IMR-90 (cell line): ENCODE data around the gene CUL3. TPM values are rescaled to one million over a fixed set of nuclear protein-coding genes. Genes with fewer than 3 reads are reported as not detected.

Experiments
- ATAC-seq: fragments of 200-7000 bp; cut with Tn5 transposase; 2 replicates; pipeline ENCODE4 v1.9.1; 2020; ENCODE audit warnings: low read depth, mild to moderate bottlenecking, moderate library complexity
- BruUV-seq: library from RNA; stranded (reverse); fragments of 400-500 nt; replicated peaks from 2 replicates; lab custom pipeline; 2021; lab: Mats Ljungman, UMichigan
- CTCF ChIA-PET: fragments of 300-600 bp; formaldehyde crosslinking; extraction: SDS; loops from one replicate; lab custom pipeline; 2021; ENCODE audit warnings: antibody characterized with exemption; lab: Yijun Ruan, JAX
- POLR2A ChIA-PET: fragments of 300-600 bp; sonication (Branson Sonifier 250); formaldehyde crosslinking; loops from one replicate; lab custom pipeline; 2022; ENCODE audit warnings: antibody characterized with exemption; ENCODE audit not compliant: unreplicated experiment; lab: Charles Lee
- DNase-seq: peaks from one replicate; pipeline ENCODE4 v3.0.0; 2013
- H2AFZ ChIP-seq: replicated peaks from 2 replicates; pipeline ENCODE3; 2013; ENCODE audit warnings: low read length, mild to moderate bottlenecking; ENCODE audit not compliant: poor library complexity
- H2AK5ac ChIP-seq: 2 replicates; pipeline ENCODE4 v1.6.1; 2013; ENCODE audit warnings: low read depth, low read length, inconsistent platforms
- H2AK9ac ChIP-seq: replicated peaks from 2 replicates; pipeline ENCODE3; 2013; ENCODE audit warnings: mild to moderate bottlenecking, low read depth, low read length, moderate library complexity; ENCODE audit not compliant: poor library complexity
- H2BK120ac ChIP-seq: 2 replicates; pipeline ENCODE4 v1.6.1; 2013; ENCODE audit warnings: low read depth, low read length, inconsistent platforms
- H2BK15ac ChIP-seq: 3 replicates; pipeline ENCODE4 v1.6.1; 2013; ENCODE audit warnings: low read depth, low read length, inconsistent platforms
- H2BK20ac ChIP-seq: 2 replicates; pipeline ENCODE4 v1.6.1; 2013; ENCODE audit warnings: low read depth, mild to moderate bottlenecking, inconsistent platforms, low read length, moderate library complexity
- H2BK5ac ChIP-seq: 2 replicates; pipeline ENCODE4 v1.6.1; 2013; ENCODE audit warnings: mild to moderate bottlenecking, low read depth, low read length, inconsistent platforms; ENCODE audit not compliant: poor library complexity, severe bottlenecking
- H3K14ac ChIP-seq: replicated peaks from 2 replicates; pipeline ENCODE4 v1.6.1; 2013; ENCODE audit warnings: low read depth, low read length, inconsistent platforms
- H3K18ac ChIP-seq: 2 replicates; pipeline ENCODE4 v1.6.1; 2013; ENCODE audit warnings: low read depth, low read length, control low read depth
- H3K23ac ChIP-seq: 2 replicates; pipeline ENCODE4 v1.6.1; 2013; ENCODE audit warnings: low read depth, low read length, inconsistent platforms
- H3K27ac ChIP-seq: 2 replicates; pipeline ENCODE4 v1.5.1; 2013; ENCODE audit warnings: mild to moderate bottlenecking, control low read depth, low read length; ENCODE audit not compliant: insufficient read depth
- H3K27me3 ChIP-seq: 2 replicates; pipeline ENCODE4 v1.6.1; 2013; ENCODE audit warnings: low read length; ENCODE audit not compliant: control insufficient read depth, insufficient read depth
- H3K36me3 ChIP-seq: 2 replicates; pipeline ENCODE4 v1.6.1; 2013; ENCODE audit warnings: low read length, mixed read lengths; ENCODE audit not compliant: control insufficient read depth, insufficient read depth
- H3K4ac ChIP-seq: 2 replicates; pipeline ENCODE4 v1.6.1; 2013; ENCODE audit warnings: low read depth, low read length, inconsistent platforms
- H3K4me1 ChIP-seq: 2 replicates; pipeline ENCODE4 v1.6.1; 2013; ENCODE audit warnings: low read length, mixed read lengths; ENCODE audit not compliant: control insufficient read depth, insufficient read depth
- H3K4me2 ChIP-seq: 2 replicates; pipeline ENCODE4 v1.6.1; 2013; ENCODE audit warnings: low read depth, mild to moderate bottlenecking, control low read depth, low read length, moderate library complexity
- H3K4me3 ChIP-seq: 2 replicates; pipeline ENCODE4 v1.5.1; 2013; ENCODE audit warnings: low read depth, mild to moderate bottlenecking, control low read depth, low read length, moderate library complexity; ENCODE audit not compliant: insufficient read depth
- H3K56ac ChIP-seq: 2 replicates; pipeline ENCODE4 v1.6.1; 2013; ENCODE audit warnings: low read length, inconsistent platforms; ENCODE audit not compliant: insufficient read depth; ENCODE audit errors: extremely low read depth
- H3K79me1 ChIP-seq, 2 experiments: 2 replicates each; pipeline ENCODE4 v1.6.1; 2013; ENCODE audit warnings: low read length in 2 of 2, inconsistent platforms in 1 of 2, low read depth in 1 of 2
- H3K9ac ChIP-seq: 2 replicates; pipeline ENCODE4 v1.6.1; 2013; ENCODE audit warnings: low read depth, low read length, control low read depth
- H3K9me1 ChIP-seq: 2 replicates; pipeline ENCODE4 v1.6.1; 2013; ENCODE audit warnings: low read length, inconsistent platforms; ENCODE audit not compliant: insufficient read depth
- H3K9me3 ChIP-seq: 2 replicates; pipeline ENCODE4 v1.6.1; 2013; ENCODE audit warnings: low read length; ENCODE audit not compliant: control insufficient read depth, insufficient read depth
- H4K20me1 ChIP-seq: 2 replicates; pipeline ENCODE4 v1.6.1; 2013; ENCODE audit warnings: low read length, inconsistent platforms; ENCODE audit not compliant: insufficient read depth
- H4K5ac ChIP-seq: 2 replicates; pipeline ENCODE4 v1.6.1; 2013; ENCODE audit warnings: mild to moderate bottlenecking, low read depth, low read length, control low read depth
- H4K8ac ChIP-seq, 2 experiments: 2 replicates each; pipeline ENCODE4 v1.6.1; 2013; ENCODE audit warnings: low read depth in 2 of 2, low read length in 2 of 2, control low read depth in 1 of 2, inconsistent platforms in 1 of 2
- H4K91ac ChIP-seq: 2 replicates; pipeline ENCODE4 v1.6.1; 2013; ENCODE audit warnings: low read depth, low read length, inconsistent platforms; ENCODE audit not compliant: insufficient read depth
- BHLHE40 ChIP-seq: fragments of 150-350 bp; IDR thresholded peaks from 2 replicates; pipeline ENCODE4 v1.6.1; 2016; ENCODE audit warnings: mild to moderate bottlenecking, low read depth, low read length
- CEBPB ChIP-seq: IDR thresholded peaks from 2 replicates; pipeline ENCODE4 v1.6.1; 2012; ENCODE audit warnings: low read depth, low read length, improper control_type of control experiment
- CHD1 ChIP-seq: IDR thresholded peaks from 2 replicates; pipeline ENCODE4 v1.6.1; 2012; ENCODE audit warnings: low read depth, low read length, improper control_type of control experiment
- CTCF ChIP-seq: conservative IDR thresholded peaks from 2 replicates; pipeline ENCODE4 v1.5.1; 2012; ENCODE audit warnings: mild to moderate bottlenecking, low read depth, low read length, improper control_type of control experiment
- ELK1 ChIP-seq: fragments of 150-350 bp; IDR thresholded peaks from 2 replicates; pipeline ENCODE4 v1.6.1; 2016; ENCODE audit warnings: low read depth, mild to moderate bottlenecking, low read length, moderate library complexity, borderline replicate concordance
- FOS ChIP-seq: fragments of 150-350 bp; IDR thresholded peaks from 2 replicates; pipeline ENCODE4 v1.6.1; 2016; ENCODE audit warnings: low read depth, low read length
- MAFK ChIP-seq: IDR thresholded peaks from 2 replicates; pipeline ENCODE4 v1.6.1; 2012; ENCODE audit warnings: low read depth, low read length, improper control_type of control experiment
- MAZ ChIP-seq: IDR thresholded peaks from 2 replicates; pipeline ENCODE4 v1.6.1; 2012; ENCODE audit warnings: low read depth, mild to moderate bottlenecking, low read length, improper control_type of control experiment, moderate library complexity, borderline replicate concordance
- MXI1 ChIP-seq: IDR thresholded peaks from 2 replicates; pipeline ENCODE4 v1.6.1; 2012; ENCODE audit warnings: low read depth, mild to moderate bottlenecking, low read length, moderate library complexity, borderline replicate concordance
- NFE2L2 ChIP-seq: fragments of 150-350 bp; IDR thresholded peaks from 2 replicates; pipeline ENCODE4 v1.6.1; 2016; ENCODE audit warnings: low read depth, mild to moderate bottlenecking, low read length
- POLR2A ChIP-seq: IDR thresholded peaks from 2 replicates; pipeline ENCODE4 v1.6.1; 2012; ENCODE audit warnings: mild to moderate bottlenecking, low read depth, low read length
- RAD21 ChIP-seq: IDR thresholded peaks from 2 replicates; pipeline ENCODE4 v1.6.1; 2012; ENCODE audit warnings: low read length, improper control_type of control experiment
- RCOR1 ChIP-seq: IDR thresholded peaks from 2 replicates; pipeline ENCODE4 v1.6.1; 2012; ENCODE audit warnings: mild to moderate bottlenecking, low read length, improper control_type of control experiment; ENCODE audit not compliant: insufficient replicate concordance
- RFX5 ChIP-seq: IDR thresholded peaks from 2 replicates; pipeline ENCODE4 v1.8.0; 2012; ENCODE audit warnings: low read depth, mild to moderate bottlenecking, low read length, moderate library complexity
- SMC3 ChIP-seq: fragments of 150-350 bp; IDR thresholded peaks from 2 replicates; pipeline ENCODE4 v1.6.1; 2016; ENCODE audit warnings: low read depth, mild to moderate bottlenecking, antibody characterized with exemption, low read length, moderate library complexity
- USF2 ChIP-seq: fragments of 150-350 bp; IDR thresholded peaks from 2 replicates; pipeline ENCODE4 v1.6.1; 2017; ENCODE audit warnings: mild to moderate bottlenecking, antibody characterized with exemption, low read length, low read depth
- WGBS, 2 experiments: methylation state at CpG; one replicate each; pipeline versions ENCODE4 v1.1.5 to v1.1.7; 2013; ENCODE audit warnings: missing lambda C conversion rate in 2 of 2; ENCODE audit not compliant: insufficient read length in 1 of 2; ENCODE audit errors: extremely low coverage in 2 of 2; 5-methylcytosine and 5-hydroxymethylcytosine counted together
- dilution Hi-C: fragments of 300-500 bp; cut with HindIII; formaldehyde crosslinking; loops from one replicate; pipeline ENCODE4 v1.14.3; 2018; ENCODE audit warnings: low sequenced_read_pairs; ENCODE audit not compliant: unreplicated experiment
- in situ Hi-C: fragments of 300-500 bp; cut with MboI; formaldehyde crosslinking; loops from 3 replicates; pipeline ENCODE4 v1.14.3; 2019; ENCODE audit warnings: low sequenced_read_pairs, inconsistent platforms, mixed read lengths
- intact Hi-C: fragments of 100-400 bp; cut with micrococcal nuclease; formaldehyde crosslinking; loops from 2 replicates; pipeline ENCODE4 v1.10.0; 2022
- polyA plus RNA-seq, 3 experiments: library from polyadenylated mRNA; depleted of rRNA; stranded (reverse); fragments of >200 nt; gene quantifications; 2 replicates each; pipeline ENCODE4 v1.2.3, GENCODE V29; 2012; ENCODE audit warnings: low replicate concordance in 1 of 3
- total RNA-seq: library from RNA; depleted of rRNA; stranded (reverse); fragments of >200 nt; gene quantifications from 2 replicates; pipeline ENCODE4 v1.2.3, GENCODE V29; 2012

Gene CUL3
- total and polyA plus RNA-seq, 2 of the 4 experiments (the other 2 are of a cell fraction), result 33.7 to 45.7 TPM

GRCh38 chr2:224532441-224532840 is 52.7 kb downstream of the CUL3 start:
- no peak overlapping the region for H2BK5ac ChIP-seq
- H4K20me1 ChIP-seq, result peaks cover 20% of the 10 kb centered on the region
- ChIA-PET POLR2A (no interaction called here), CTCF (no interaction called here)
- no peak overlapping the region for H2BK120ac ChIP-seq
- H3K9me3 ChIP-seq, result no peaks in the 10 kb centered on the region
- in situ Hi-C loops, result no loop called here
- BruUV-seq, result no TSS peak
- intact Hi-C loops, result no loop called here
- ATAC-seq (no peak), DNase-seq (no peak)
- no peak overlapping the region for H2AFZ ChIP-seq
- H4K8ac ChIP-seq, result no peak overlapping the region
- TF ChIP-seq SMC3, result no peak
- no peak for TF ChIP-seq CEBPB
- TF ChIP-seq MXI1, result no peak
- no peak for TF ChIP-seq RCOR1
- no peak for TF ChIP-seq USF2
- no peak for TF ChIP-seq NFE2L2
- no peak for TF ChIP-seq CTCF
- no peak for TF ChIP-seq RAD21
- no peak for TF ChIP-seq MAZ
- TF ChIP-seq CHD1, result no peak
- no peak for TF ChIP-seq ELK1
- TF ChIP-seq MAFK, result no peak
- no peak for TF ChIP-seq POLR2A
- TF ChIP-seq BHLHE40, result no peak
- TF ChIP-seq FOS, result no peak
- no peak for TF ChIP-seq RFX5
- H3K9ac ChIP-seq, result no peak overlapping the region
- H3K23ac ChIP-seq, result no peak overlapping the region
- H2AK5ac ChIP-seq, result no peak overlapping the region
- H3K14ac ChIP-seq, result no peak overlapping the region
- H3K18ac ChIP-seq, result no peak overlapping the region
- H3K4me1 ChIP-seq, result peaks cover 3% of the 10 kb centered on the region; the same call in 1 of the 2 replicates
- H3K4ac ChIP-seq, result no peak overlapping the region
- no peaks in the 10 kb centered on the region for H3K9me1 ChIP-seq
- no peak overlapping the region for H3K4me3 ChIP-seq
- H2BK15ac ChIP-seq, result no peak overlapping the region
- dilution Hi-C loops, result no loop called here
- WGBS, 2 experiments, result no CpG with 5 or more reads among the region's 1 CpG
- peaks cover 9% of the 10 kb centered on the region for H3K36me3 ChIP-seq
- H3K4me2 ChIP-seq, result no peak overlapping the region
- no peaks in the 10 kb centered on the region for H3K27me3 ChIP-seq
- H4K91ac ChIP-seq, result no peak overlapping the region
- peaks cover 29 to 55% of the 10 kb centered on the region in 2 experiments for H3K79me1 ChIP-seq
- no peak overlapping the region for H3K27ac ChIP-seq
- H2AK9ac ChIP-seq, result no peak overlapping the region
- no peak overlapping the region for H3K56ac ChIP-seq
- no peak overlapping the region for H2BK20ac ChIP-seq
- no peak overlapping the region for H4K5ac ChIP-seq
